Measurements from ENCODE around the gene PDLIM4. TPM values are rescaled to one million over a fixed set of nuclear protein-coding genes. Genes with fewer than 3 reads are reported as not detected.
A peak's percentile ranks its signal among the peaks of the same experiment; 100 is the strongest.

The PDLIM4 gene
- total RNA-seq, 1 experiment from 2014 or later: 65.4 TPM

DNA sequence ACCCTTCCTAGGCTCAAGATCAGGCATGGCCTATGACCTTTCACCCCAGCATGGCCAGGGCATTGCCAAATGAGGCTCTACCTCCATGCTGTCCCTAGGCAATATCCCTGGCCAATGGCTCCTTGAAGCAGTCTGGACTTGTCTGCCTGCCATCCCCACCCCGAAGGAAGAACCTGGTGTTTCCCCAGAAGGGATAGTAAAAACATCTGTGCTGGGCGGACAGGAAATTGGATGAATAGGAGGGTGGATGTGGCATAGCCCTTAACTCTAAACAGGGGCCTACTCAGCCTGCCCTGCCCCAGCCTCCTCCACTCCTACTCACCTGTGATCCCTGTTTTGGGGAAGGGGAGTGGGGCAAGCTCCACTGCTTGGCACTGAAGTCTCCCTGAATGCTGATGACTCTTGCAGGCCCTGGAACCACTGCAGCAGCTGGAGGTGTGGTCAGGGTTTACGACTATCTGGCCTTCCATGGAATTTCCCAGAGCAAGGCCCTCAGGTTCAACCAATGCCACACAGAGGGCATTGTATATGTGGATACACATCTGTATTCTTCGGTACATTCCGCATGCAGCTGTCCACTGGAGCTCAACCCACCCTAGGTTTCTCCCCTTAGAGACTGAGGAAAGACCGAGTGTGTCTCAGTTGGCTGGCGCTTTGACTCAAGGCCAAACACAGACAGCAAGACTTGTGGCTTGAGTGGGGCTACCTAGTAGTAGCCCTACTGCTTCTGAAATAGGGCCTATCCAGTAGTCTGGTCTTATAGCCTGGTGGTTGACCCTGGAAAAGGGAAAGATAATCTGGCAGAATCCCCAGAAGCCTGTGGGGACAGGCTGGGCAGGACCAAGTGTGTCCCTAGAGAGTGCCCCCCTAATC, 23.4 kb upstream of the PDLIM4 start:
- peak; percentile 31 to 53 for DNase-seq

DNA sequence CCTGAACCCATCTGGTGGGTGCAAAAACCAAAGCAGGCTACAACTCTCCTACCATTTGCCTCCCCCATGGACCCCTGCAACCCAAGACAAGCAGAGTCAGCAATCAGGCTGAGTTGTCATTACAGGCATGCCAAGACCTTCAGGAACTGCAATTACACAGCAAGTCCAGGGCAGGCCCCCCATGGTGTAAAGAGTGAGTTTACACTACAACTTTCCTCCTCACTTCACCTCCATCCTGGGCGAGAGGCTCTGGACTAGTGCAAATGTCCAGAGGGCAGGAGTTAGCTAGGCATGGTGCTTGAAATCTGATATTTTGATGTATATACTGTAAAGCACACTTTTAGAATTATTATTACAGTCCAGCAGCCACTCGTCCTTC, 22.8 kb upstream of the PDLIM4 start:
- peaks cover 29% of the 10 kb centered on the region for H3K4me1 ChIP-seq
- no peaks in the 10 kb centered on the region for H3K36me3 ChIP-seq
- H3K27me3 ChIP-seq: no peaks in the 10 kb centered on the region
- no peaks in the 10 kb centered on the region for H3K9me3 ChIP-seq (replicated peaks)
- H3K27ac ChIP-seq: no peak overlapping the region
- H3K4me3 ChIP-seq: no peak overlapping the region
- DNase-seq: no peak

More for the DNA sequence above, 23.4 kb upstream of the PDLIM4 start:
- H3K27me3 ChIP-seq: no peaks in the 10 kb centered on the region
- H3K4me1 ChIP-seq: peaks cover 29% of the 10 kb centered on the region
- H3K4me3 ChIP-seq: no peak overlapping the region
- no peaks in the 10 kb centered on the region for H3K9me3 ChIP-seq (replicated peaks)
- H3K27ac ChIP-seq: no peak overlapping the region
- no peaks in the 10 kb centered on the region for H3K36me3 ChIP-seq

DNA sequence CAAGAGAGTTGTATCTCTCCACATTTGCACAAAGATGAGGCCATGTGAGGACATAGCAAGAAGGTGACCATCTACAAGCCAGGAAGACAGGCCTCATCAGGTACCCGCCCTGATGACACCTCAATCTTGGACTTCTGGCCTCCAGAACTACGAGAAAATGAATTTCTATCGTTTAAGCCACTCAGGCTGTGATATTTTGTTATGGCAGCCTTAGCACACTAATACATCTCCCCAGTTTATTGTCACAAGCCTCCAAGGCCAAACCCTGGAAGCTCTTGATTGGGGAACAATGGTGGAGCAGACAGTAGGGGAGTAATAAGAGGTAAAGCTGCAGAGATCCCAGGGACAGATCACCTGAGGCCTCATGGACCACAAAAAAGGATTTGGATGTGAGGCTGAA, 22.2 kb upstream of the PDLIM4 start:
- Histone ChIP-seq H3K27me3 (no peaks in the 10 kb centered on the region), H3K4me3 (no peak overlapping the region), H3K27ac (no peak overlapping the region), H3K9me3 (replicated peaks) (no peaks in the 10 kb centered on the region), H3K36me3 (no peaks in the 10 kb centered on the region), H3K4me1 (peaks cover 29% of the 10 kb centered on the region)
- no peak for DNase-seq

- no peak overlapping the region for H3K4me3 ChIP-seq
- peaks cover 29% of the 10 kb centered on the region for H3K4me1 ChIP-seq
- 0 out of 2 replicates have a peak, but pooled peaks cover 3% of the 10 kb centered on the region for H3K9me3 ChIP-seq (replicated peaks)
- peak; percentile 54 to 64 for DNase-seq
- H3K27ac ChIP-seq: no peak overlapping the region
- H3K27me3 ChIP-seq: no peaks in the 10 kb centered on the region
- H3K36me3 ChIP-seq: no peaks in the 10 kb centered on the region
These were observed 20.4 kb upstream of the PDLIM4 start for GRCh38 chr5:132237141-132237540.

- no peak for DNase-seq
- Histone ChIP-seq H3K4me3 (no peak overlapping the region), H3K27ac (no peak overlapping the region), H3K9me3 (replicated peaks) (0 out of 2 replicates have a peak, but pooled peaks cover 3% of the 10 kb centered on the region), H3K4me1 (peaks cover 29% of the 10 kb centered on the region), H3K27me3 (no peaks in the 10 kb centered on the region), H3K36me3 (no peaks in the 10 kb centered on the region)
These were observed 19.8 kb upstream of the PDLIM4 start for GRCh38 chr5:132237670-132238069.

GRCh38 chr5:132238169-132238744, 19.2 kb upstream of the PDLIM4 start:
- H3K4me1 ChIP-seq: peaks cover 29% of the 10 kb centered on the region
- 0 out of 2 replicates have a peak, but pooled peaks cover 3% of the 10 kb centered on the region for H3K9me3 ChIP-seq (replicated peaks)
- H3K36me3 ChIP-seq: no peaks in the 10 kb centered on the region
- H3K4me3 ChIP-seq: no peak overlapping the region
- no peak overlapping the region for H3K27ac ChIP-seq
- H3K27me3 ChIP-seq: no peaks in the 10 kb centered on the region
- peak; percentile 82 to 88 for DNase-seq

GRCh38 chr5:132238901-132239500, 18.5 kb upstream of the PDLIM4 start:
- DNase-seq: no peak
- H3K9me3 ChIP-seq (replicated peaks): peaks cover 3% of the 10 kb centered on the region; the same call in 1 of the 2 replicates
- H3K4me3 ChIP-seq: no peak overlapping the region
- no peaks in the 10 kb centered on the region for H3K27me3 ChIP-seq
- peaks cover 26% of the 10 kb centered on the region for H3K4me1 ChIP-seq
- no peaks in the 10 kb centered on the region for H3K36me3 ChIP-seq
- no peak overlapping the region for H3K27ac ChIP-seq

GRCh38 chr5:132239776-132240175, 17.7 kb upstream of the PDLIM4 start:
- no peak overlapping the region for H3K27ac ChIP-seq
- H3K4me1 ChIP-seq: peaks cover 18% of the 10 kb centered on the region
- no peaks in the 10 kb centered on the region for H3K36me3 ChIP-seq
- no peak overlapping the region for H3K4me3 ChIP-seq
- DNase-seq: no peak
- no peaks in the 10 kb centered on the region for H3K27me3 ChIP-seq
- H3K9me3 ChIP-seq (replicated peaks): peaks cover 8% of the 10 kb centered on the region

GRCh38 chr5:132243366-132243977, 14.0 kb upstream of the PDLIM4 start:
- peak; percentile 34 to 37 for DNase-seq
- no peaks in the 10 kb centered on the region for H3K36me3 ChIP-seq
- H3K4me1 ChIP-seq: no peaks in the 10 kb centered on the region

DNA sequence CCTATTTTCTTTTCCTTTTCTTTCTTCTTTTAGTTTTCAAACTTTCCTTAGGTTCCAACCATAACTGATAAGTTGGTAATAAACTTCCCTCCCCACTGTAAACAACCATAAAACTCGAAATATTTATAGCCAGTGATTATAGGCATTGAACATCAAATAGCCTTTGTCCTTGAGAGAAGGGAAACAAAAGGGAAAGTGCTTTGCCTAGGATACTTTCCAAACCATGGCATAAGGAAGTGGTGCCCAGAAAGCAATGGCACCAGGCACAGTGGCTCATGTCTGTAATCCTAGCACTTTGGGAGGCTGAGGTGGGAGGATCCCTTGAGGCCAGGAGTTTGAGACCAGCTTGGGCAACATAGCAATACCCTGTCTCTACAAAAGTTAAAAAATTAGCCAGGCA, 11.9 kb upstream of the PDLIM4 start:
- H3K27me3 ChIP-seq: no peaks in the 10 kb centered on the region
- no peaks in the 10 kb centered on the region for H3K36me3 ChIP-seq
- no peak for DNase-seq
- H3K4me1 ChIP-seq: no peaks in the 10 kb centered on the region
- H3K27ac ChIP-seq: no peak overlapping the region
- H3K4me3 ChIP-seq: no peak overlapping the region
- peaks cover 8% of the 10 kb centered on the region for H3K9me3 ChIP-seq (replicated peaks)

More at GRCh38 chr5:132243366-132243977, 14.0 kb upstream of the PDLIM4 start:
- peaks cover 8% of the 10 kb centered on the region for H3K9me3 ChIP-seq (replicated peaks)
- H3K27me3 ChIP-seq: no peaks in the 10 kb centered on the region
- no peak overlapping the region for H3K4me3 ChIP-seq
- H3K27ac ChIP-seq: no peak overlapping the region

DNA sequence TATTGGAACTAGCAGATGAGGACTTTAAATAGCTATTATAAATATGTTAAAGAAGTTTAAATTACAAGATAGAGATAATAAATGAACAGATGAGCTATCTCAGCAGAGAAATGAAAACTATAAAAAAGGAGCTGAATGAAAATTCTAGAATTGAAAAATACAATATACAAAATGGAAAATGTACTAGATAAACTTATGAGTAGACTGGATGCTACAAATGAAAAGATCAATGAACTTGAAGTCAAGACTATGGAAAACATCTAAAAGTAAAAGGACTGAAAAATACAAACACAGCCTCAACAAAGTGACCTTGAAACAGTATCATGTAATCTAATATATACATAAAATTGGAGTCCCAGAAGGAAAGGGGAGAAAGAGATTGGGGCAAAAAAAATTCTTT, 10.7 kb upstream of the PDLIM4 start:
- no peaks in the 10 kb centered on the region for H3K27me3 ChIP-seq
- H3K4me1 ChIP-seq: no peaks in the 10 kb centered on the region
- H3K4me3 ChIP-seq: no peak overlapping the region
- H3K36me3 ChIP-seq: no peaks in the 10 kb centered on the region
- peaks cover 5% of the 10 kb centered on the region for H3K9me3 ChIP-seq (replicated peaks)
- H3K27ac ChIP-seq: no peak overlapping the region
- no peak for DNase-seq

GRCh38 chr5:132250547-132250946, 6.9 kb upstream of the PDLIM4 start:
- H3K27ac ChIP-seq: no peak overlapping the region
- no peaks in the 10 kb centered on the region for H3K36me3 ChIP-seq
- no peak for DNase-seq

GRCh38 chr5:132251220-132251725, 6.2 kb upstream of the PDLIM4 start:
- H3K36me3 ChIP-seq: no peaks in the 10 kb centered on the region
- H3K9me3 ChIP-seq (replicated peaks): no peaks in the 10 kb centered on the region; the same call in 1 of the 2 replicates
- DNase-seq: no peak
- no peaks in the 10 kb centered on the region for H3K27me3 ChIP-seq
- H3K4me1 ChIP-seq: no peaks in the 10 kb centered on the region
- no peak overlapping the region for H3K4me3 ChIP-seq
- H3K27ac ChIP-seq: no peak overlapping the region

More at GRCh38 chr5:132250547-132250946, 6.9 kb upstream of the PDLIM4 start:
- no peaks in the 10 kb centered on the region for H3K4me1 ChIP-seq
- H3K9me3 ChIP-seq (replicated peaks): no peaks in the 10 kb centered on the region; the same call in 1 of the 2 replicates
- H3K4me3 ChIP-seq: no peak overlapping the region
- H3K27me3 ChIP-seq: no peaks in the 10 kb centered on the region

DNA sequence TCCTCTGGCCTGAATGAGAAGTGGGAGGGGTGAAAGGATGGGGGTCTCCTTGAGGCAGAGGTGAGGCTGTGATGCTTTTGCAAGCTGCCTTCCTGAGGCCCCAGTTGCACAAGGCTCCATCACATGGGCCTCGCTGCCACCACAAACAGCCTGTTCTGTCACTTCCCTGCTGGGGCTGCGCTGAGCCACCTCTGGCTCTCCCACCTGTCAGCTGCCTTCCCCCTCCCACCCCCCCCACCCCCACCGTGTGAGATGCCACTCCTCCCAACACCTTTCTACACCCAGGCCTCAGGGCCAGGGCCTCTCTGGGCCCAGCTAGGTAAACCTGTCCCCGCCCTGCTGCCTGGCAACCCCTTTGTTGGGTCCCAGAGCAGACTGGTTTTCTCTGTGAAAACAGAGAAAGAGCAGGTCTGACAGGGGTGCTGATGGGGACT, 4.5 kb upstream of the PDLIM4 start:
- H3K4me3 ChIP-seq: no peak overlapping the region
- no peak for DNase-seq

More for the DNA sequence above, 4.5 kb upstream of the PDLIM4 start:
- H3K27ac ChIP-seq: no peak overlapping the region
- H3K36me3 ChIP-seq: no peaks in the 10 kb centered on the region
- H3K27me3 ChIP-seq: no peaks in the 10 kb centered on the region
- H3K4me1 ChIP-seq: no peaks in the 10 kb centered on the region; the same call in 1 of the 2 replicates
- H3K9me3 ChIP-seq (replicated peaks): no peaks in the 10 kb centered on the region; the same call in 1 of the 2 replicates

All from SJCRH30 (cell line).